Activated CD4-positive, alpha-beta memory T cell treated with anti-CD3 and anti-CD28 coated beads for 36 hours (primary cell): ENCODE measurements around the gene C9orf50. TPM values are rescaled to one million over a fixed set of nuclear protein-coding genes. Genes with fewer than 3 reads are reported as not detected.

ENCODE experiments used
- CTCF ChIA-PET: fragments of 350-600 bp; sonication (Branson Sonifier 250); formaldehyde crosslinking; loops from one replicate; lab custom pipeline; 2021; ENCODE audit warnings: antibody characterized with exemption, inconsistent platforms; lab: Charles Lee
- POLR2A ChIA-PET: fragments of 350-600 bp; sonication (Branson Sonifier 250); formaldehyde crosslinking; loops from one replicate; lab custom pipeline; 2021; ENCODE audit warnings: antibody characterized with exemption; lab: Charles Lee
- DNase-seq: peaks from one replicate; pipeline ENCODE4 v3.0.0-alpha.2; 2020
- H3K27ac Mint-ChIP-seq: one replicate; pipeline ENCODE4 v1.8.0; 2021; ENCODE audit warnings: mixed read lengths
- H3K27me3 Mint-ChIP-seq: one replicate; pipeline ENCODE4 v1.8.0; 2021; ENCODE audit warnings: mixed read lengths
- H3K36me3 Mint-ChIP-seq: one replicate; pipeline ENCODE4 v1.8.0; 2021; ENCODE audit warnings: mixed read lengths
- H3K4me1 Mint-ChIP-seq: one replicate; pipeline ENCODE4 v1.8.0; 2021; ENCODE audit warnings: low read depth, mixed read lengths
- H3K4me3 Mint-ChIP-seq: one replicate; pipeline ENCODE4 v1.8.0; 2021; ENCODE audit warnings: mild to moderate bottlenecking, mixed read lengths
- H3K9me3 Mint-ChIP-seq: one replicate; pipeline ENCODE4 v1.8.0; 2021; ENCODE audit warnings: mixed read lengths
- intact Hi-C: fragments of 100-400 bp; cut with micrococcal nuclease; formaldehyde crosslinking; loops from one replicate; pipeline ENCODE4 v1.15.1; 2023
- total RNA-seq, 2 experiments: library from RNA; stranded (reverse); gene quantifications; one replicate each; pipeline ENCODE4 v1.2.3, GENCODE V29; 2021

The C9orf50 gene
- total RNA-seq, 2 experiments from 2014 or later, result not detected

- DNase-seq, result no peak
- Mint-ChIP-seq H3K27me3 (no peaks in the 10 kb centered on the region), H3K36me3 (no peaks in the 10 kb centered on the region), H3K4me3 (no peak overlapping the region), H3K9me3 (no peaks in the 10 kb centered on the region), H3K27ac (peak overlapping the region; percentile 31), H3K4me1 (peaks cover 54% of the 10 kb centered on the region)
- ChIA-PET POLR2A (interaction anchor here (3.1 kb wide), 1 partner anchor 13 kb away, joined by 12 read pairs; no protein-coding TSS in a partner anchor), CTCF (interaction anchor here (0.7 to 2.3 kb wide), 8 partner anchors 13 to 445 kb away, joined by 3 to 7 read pairs (median 4); no protein-coding TSS in a partner anchor)
- intact Hi-C loops, result no loop called here
Measured at GRCh38 chr9:129583308-129584038, 37.4 kb downstream of the C9orf50 start.

- Mint-ChIP-seq H3K36me3 (no peaks in the 10 kb centered on the region), H3K4me3 (no peak overlapping the region), H3K9me3 (no peaks in the 10 kb centered on the region), H3K4me1 (peaks cover 54% of the 10 kb centered on the region), H3K27me3 (no peaks in the 10 kb centered on the region), H3K27ac (peak overlapping the region; percentile 10)
- DNase-seq, result peak; percentile 61
- ChIA-PET POLR2A (interaction anchor here (3.1 kb wide), 1 partner anchor 14 kb away, joined by 12 read pairs; no protein-coding TSS in a partner anchor), CTCF (interaction anchor here (0.9 to 1.5 kb wide), 3 partner anchors 440 to 444 kb away, joined by 3 to 4 read pairs (median 4); no protein-coding TSS in a partner anchor)
- intact Hi-C loops, result no loop called here
Measured at GRCh38 chr9:129582855-129583254, 38.0 kb downstream of the C9orf50 start.

- intact Hi-C loops, result no loop called here
- Mint-ChIP-seq H3K4me1 (peaks cover 54% of the 10 kb centered on the region), H3K4me3 (no peak overlapping the region), H3K9me3 (no peaks in the 10 kb centered on the region), H3K27ac (no peak overlapping the region), H3K36me3 (no peaks in the 10 kb centered on the region), H3K27me3 (no peaks in the 10 kb centered on the region)
- ChIA-PET CTCF (interaction anchor here (1.5 kb wide), 1 partner anchor 10 kb away, joined by 4 read pairs; no protein-coding TSS in a partner anchor), POLR2A (no interaction called here)
- no peak for DNase-seq
Measured at GRCh38 chr9:129581505-129582189, 39.3 kb downstream of the C9orf50 start.

GRCh38 chr9:129580211-129580915 lies 40.5 kb downstream of the C9orf50 start:
- intact Hi-C loops, result no loop called here
- H3K27ac Mint-ChIP-seq, result no peak overlapping the region
- no peaks in the 10 kb centered on the region for H3K27me3 Mint-ChIP-seq
- POLR2A ChIA-PET, result no interaction called here
- CTCF ChIA-PET, result interaction anchor here (1.2 to 1.5 kb wide), 3 partner anchors 9 to 449 kb away, joined by 3 to 4 read pairs (median 4); no protein-coding TSS in a partner anchor
- no peak overlapping the region for H3K4me3 Mint-ChIP-seq
- H3K4me1 Mint-ChIP-seq, result peaks cover 49% of the 10 kb centered on the region
- no peaks in the 10 kb centered on the region for H3K36me3 Mint-ChIP-seq
- no peaks in the 10 kb centered on the region for H3K9me3 Mint-ChIP-seq
- peak; percentile 66 for DNase-seq

- intact Hi-C loops, result no loop called here
- ChIA-PET CTCF (interaction anchor here (1.2 to 1.4 kb wide), 2 partner anchors 441 to 448 kb away, joined by 3 to 4 read pairs; no protein-coding TSS in a partner anchor), POLR2A (no interaction called here)
- H3K36me3 Mint-ChIP-seq, result no peaks in the 10 kb centered on the region
- no peaks in the 10 kb centered on the region for H3K9me3 Mint-ChIP-seq
- H3K27ac Mint-ChIP-seq, result no peak overlapping the region
- peaks cover 45% of the 10 kb centered on the region for H3K4me1 Mint-ChIP-seq
- DNase-seq, result no peak
- H3K4me3 Mint-ChIP-seq, result no peak overlapping the region
- H3K27me3 Mint-ChIP-seq, result no peaks in the 10 kb centered on the region
Measured at GRCh38 chr9:129579294-129579693, 41.6 kb downstream of the C9orf50 start.

- intact Hi-C loops, result no loop called here
- ChIA-PET POLR2A (no interaction called here), CTCF (no interaction called here)
- Mint-ChIP-seq H3K9me3 (peaks cover 7% of the 10 kb centered on the region), H3K27me3 (peaks cover 2% of the 10 kb centered on the region), H3K4me1 (peaks cover 22% of the 10 kb centered on the region), H3K36me3 (no peaks in the 10 kb centered on the region), H3K4me3 (no peak overlapping the region), H3K27ac (no peak overlapping the region)
- no peak for DNase-seq
Measured at GRCh38 chr9:129576546-129577543, 44.1 kb downstream of the C9orf50 start.

GRCh38 chr9:129575818-129576217 lies 45.1 kb downstream of the C9orf50 start:
- no peak overlapping the region for H3K4me3 Mint-ChIP-seq
- peaks cover 20% of the 10 kb centered on the region for H3K4me1 Mint-ChIP-seq
- ChIA-PET CTCF (interaction anchor here (1.1 kb wide), 1 partner anchor 444 kb away, joined by 3 read pairs; no protein-coding TSS in a partner anchor), POLR2A (no interaction called here)
- peaks cover 7% of the 10 kb centered on the region for H3K9me3 Mint-ChIP-seq
- H3K36me3 Mint-ChIP-seq, result no peaks in the 10 kb centered on the region
- H3K27ac Mint-ChIP-seq, result no peak overlapping the region
- no peak for DNase-seq
- H3K27me3 Mint-ChIP-seq, result peaks cover 4% of the 10 kb centered on the region
- intact Hi-C loops, result no loop called here

GRCh38 chr9:129574911-129575585 lies 45.9 kb downstream of the C9orf50 start:
- Mint-ChIP-seq H3K36me3 (no peaks in the 10 kb centered on the region), H3K9me3 (peaks cover 7% of the 10 kb centered on the region), H3K4me1 (peaks cover 19% of the 10 kb centered on the region), H3K27me3 (peaks cover 5% of the 10 kb centered on the region), H3K27ac (no peak overlapping the region), H3K4me3 (no peak overlapping the region)
- no peak for DNase-seq
- POLR2A ChIA-PET, result no interaction called here
- CTCF ChIA-PET, result interaction anchor here (1.1 kb wide), 1 partner anchor 443 kb away, joined by 3 read pairs; no protein-coding TSS in a partner anchor
- intact Hi-C loops, result no loop called here

GRCh38 chr9:129573977-129574376 lies 46.9 kb downstream of the C9orf50 start:
- ChIA-PET POLR2A (no interaction called here), CTCF (no interaction called here)
- no peak for DNase-seq
- Mint-ChIP-seq H3K9me3 (peaks cover 7% of the 10 kb centered on the region), H3K27me3 (peaks cover 13% of the 10 kb centered on the region), H3K27ac (no peak overlapping the region), H3K4me1 (peaks cover 18% of the 10 kb centered on the region), H3K4me3 (no peak overlapping the region), H3K36me3 (no peaks in the 10 kb centered on the region)
- intact Hi-C loops, result no loop called here

GRCh38 chr9:129572517-129572916 lies 48.4 kb downstream of the C9orf50 start:
- Mint-ChIP-seq H3K9me3 (peaks cover 7% of the 10 kb centered on the region), H3K4me1 (peaks cover 24% of the 10 kb centered on the region), H3K27ac (no peak overlapping the region), H3K36me3 (no peaks in the 10 kb centered on the region), H3K27me3 (peaks cover 20% of the 10 kb centered on the region), H3K4me3 (no peak overlapping the region)
- CTCF ChIA-PET, result no interaction called here
- DNase-seq, result no peak
- intact Hi-C loops, result no loop called here
- POLR2A ChIA-PET, result no interaction called here
